GM21423 (cell line): ENCODE measurements around the gene ANKRD36.
A peak's percentile ranks its signal among the peaks of the same experiment; 100 is the strongest.
"Not testable (repeated sequence)": the region's sequence is repeated elsewhere in the genome, so short reads cannot be mapped to it uniquely, and the experiment has no call there.

ENCODE experiments used
- ATAC-seq: cut with Tn5 transposase; IDR thresholded peaks from one replicate; pipeline ENCODE4 v1.9.1; 2021; ENCODE audit warnings: mild to moderate bottlenecking, moderate library complexity; ENCODE audit not compliant: unreplicated experiment

Gene ANKRD36

DNA sequence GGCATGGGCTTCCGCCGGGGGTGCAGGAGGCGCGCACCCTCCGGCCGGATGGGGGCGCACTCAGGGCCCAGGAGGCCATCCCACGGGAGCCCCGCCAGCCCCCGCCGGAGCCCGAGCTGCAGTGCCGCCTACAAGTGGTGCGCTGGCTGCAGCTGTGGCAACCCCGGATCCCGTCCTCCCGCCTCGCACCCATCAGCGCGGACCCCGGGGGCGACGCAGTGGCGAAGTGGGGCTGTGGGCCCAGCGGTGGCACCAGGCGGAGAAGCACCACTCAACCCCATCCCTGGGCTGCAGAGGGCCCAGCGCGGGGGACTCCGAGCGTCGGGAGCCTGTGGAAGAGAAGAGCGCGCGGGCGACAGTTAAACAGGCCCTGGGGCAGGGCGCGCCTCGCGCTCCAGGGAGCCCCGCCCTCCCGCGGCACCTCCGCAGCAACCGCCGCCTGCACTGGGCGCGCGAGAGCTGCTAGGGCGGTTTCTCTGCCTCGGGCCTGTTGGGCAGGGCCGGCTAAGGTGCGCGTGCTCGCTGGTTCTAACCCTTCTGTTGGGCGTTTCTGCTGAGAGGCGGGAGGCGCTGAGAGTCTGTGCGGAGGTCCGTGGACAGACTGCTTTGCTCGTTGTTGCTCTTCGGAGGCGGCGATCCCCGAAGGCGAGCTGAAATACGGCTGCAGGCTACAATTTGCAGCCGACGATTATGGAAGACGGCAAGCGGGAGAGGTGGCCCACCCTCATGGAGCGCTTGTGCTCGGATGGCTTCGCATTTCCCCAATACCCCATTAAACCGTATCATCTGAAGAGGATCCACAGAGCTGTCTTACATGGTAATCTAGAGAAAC, at the start of gene ANKRD36:
Gene ANKRD36 (plus strand): TSS at position 104 of the 832 bp plus-strand sequence. CDS start 587 bp downstream, at position 691.
- peak; percentile 93 for ATAC-seq

DNA sequence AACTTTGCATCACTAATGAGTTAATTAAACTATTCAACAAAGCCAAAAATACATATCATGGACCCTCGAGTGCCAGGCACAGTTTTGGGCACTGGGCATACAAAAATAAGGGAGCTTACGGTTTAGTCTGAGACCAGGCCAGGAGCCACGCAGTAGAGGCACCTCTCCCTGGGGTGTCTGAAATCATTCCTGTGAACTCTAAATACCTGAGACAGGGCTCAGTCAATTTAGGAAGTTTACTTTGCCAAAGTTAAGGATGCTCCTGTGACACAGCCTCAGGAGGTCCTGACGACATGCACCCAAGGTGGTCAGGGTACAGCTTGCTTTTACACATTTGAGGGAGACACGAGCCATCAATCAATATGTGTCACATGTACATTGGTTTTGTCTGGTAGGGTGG, 46.9 kb upstream of the ANKRD36 start:
- ATAC-seq: not testable (repeated sequence)

DNA sequence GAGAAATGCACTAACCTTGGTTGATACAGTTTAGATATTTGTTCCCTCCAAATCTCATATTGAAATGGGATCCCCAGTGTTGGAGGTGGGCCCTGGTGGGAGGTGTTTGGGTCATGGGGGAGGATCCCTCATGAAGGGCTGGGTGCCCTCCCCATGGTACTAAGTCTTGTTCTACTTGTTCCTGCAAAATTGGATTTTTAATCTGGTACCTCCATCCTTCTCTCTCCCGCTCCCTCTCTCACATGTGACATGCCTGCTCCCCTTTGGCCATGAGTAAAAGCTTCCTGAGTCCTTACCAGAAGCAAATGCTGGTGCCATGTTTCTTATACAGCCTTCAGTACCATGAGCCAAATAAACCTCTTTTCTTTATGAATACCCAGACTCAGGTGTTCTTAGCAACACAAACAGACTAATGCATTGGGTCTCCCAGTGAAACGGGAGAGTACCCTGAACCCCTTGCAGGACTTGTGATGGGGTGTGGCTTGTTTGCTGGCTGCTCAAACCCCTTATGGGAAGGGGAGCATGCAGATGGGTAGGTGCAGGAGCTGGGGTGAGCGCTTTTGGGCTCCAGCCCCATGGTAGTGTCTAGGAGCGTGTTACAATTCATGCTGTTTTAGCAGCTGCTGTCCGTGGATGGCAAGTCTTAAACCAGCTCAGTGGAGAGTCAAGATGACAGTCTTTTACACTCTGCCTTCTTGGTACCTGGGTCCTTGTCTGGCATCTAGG, 45.5 kb upstream of the ANKRD36 start:
- ATAC-seq: no peak

DNA sequence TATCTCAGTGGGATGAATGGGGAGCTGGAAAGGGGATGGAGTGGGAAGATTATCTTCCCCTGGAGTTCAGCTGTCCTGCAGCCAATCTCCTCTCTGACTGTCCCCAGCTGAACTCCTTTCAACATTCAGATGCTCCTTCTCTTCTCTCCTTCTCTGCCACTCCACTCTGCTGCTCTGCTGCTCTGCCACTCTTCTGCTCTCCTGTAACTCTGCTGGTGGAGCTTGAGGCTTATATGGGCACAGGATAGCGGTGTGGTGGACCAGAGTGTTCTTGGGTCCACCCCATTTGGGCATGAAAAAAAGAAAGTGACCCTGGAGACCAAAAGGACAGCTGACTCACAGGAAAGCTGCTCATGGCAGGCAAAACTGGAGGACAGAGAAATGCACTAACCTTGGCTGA, 44.9 kb upstream of the ANKRD36 start:
- ATAC-seq: no peak

DNA sequence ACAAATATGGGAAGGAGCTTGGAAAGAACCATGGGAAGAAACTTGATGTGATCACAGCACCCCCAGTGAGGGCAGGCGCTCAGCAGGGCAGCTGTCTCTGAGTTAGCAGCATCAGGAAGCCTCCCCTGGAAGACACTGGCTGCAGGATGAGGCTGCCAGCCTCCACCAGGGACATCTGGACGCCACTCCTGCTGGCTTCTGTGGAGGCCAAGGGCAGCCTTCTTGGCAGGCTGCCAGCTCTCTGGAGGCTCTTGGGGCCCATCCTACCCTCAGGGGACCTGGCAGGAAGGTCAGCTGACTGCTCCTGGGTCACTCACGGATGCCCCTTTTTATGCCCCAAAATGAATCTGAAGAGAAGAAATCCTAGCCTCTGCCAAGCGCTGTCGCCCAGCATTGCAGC, 44.2 kb upstream of the ANKRD36 start:
- not testable (repeated sequence) for ATAC-seq

- ATAC-seq: not testable (repeated sequence)
These were observed 42.0 kb upstream of the ANKRD36 start for GRCh38 chr2:97070915-97071314.

GRCh38 chr2:97077213-97077612, 35.7 kb upstream of the ANKRD36 start:
- ATAC-seq: not testable (repeated sequence)

GRCh38 chr2:97080855-97081254, 32.1 kb upstream of the ANKRD36 start:
- not testable (repeated sequence) for ATAC-seq

DNA sequence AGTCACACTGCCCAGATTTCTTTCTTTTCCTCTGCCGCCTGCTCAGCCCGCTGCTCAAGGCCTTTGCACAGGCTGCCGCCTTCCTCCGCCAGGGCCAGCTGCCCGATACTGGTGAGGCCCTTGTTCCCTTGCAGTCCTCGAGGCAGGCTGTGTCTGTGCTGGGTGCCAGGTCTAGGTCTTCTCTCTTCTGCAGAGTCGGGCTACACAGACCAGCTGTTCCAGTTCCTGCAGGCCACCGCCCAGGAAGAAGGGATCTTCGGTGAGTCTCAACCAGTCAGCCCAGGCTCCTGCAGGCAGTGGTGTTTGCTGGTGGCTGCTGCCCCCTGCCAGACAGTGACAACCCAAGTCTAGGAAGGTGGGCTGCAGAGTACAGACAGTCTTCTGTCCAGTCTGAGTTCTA, 30.7 kb upstream of the ANKRD36 start:
- ATAC-seq: not testable (repeated sequence)

DNA sequence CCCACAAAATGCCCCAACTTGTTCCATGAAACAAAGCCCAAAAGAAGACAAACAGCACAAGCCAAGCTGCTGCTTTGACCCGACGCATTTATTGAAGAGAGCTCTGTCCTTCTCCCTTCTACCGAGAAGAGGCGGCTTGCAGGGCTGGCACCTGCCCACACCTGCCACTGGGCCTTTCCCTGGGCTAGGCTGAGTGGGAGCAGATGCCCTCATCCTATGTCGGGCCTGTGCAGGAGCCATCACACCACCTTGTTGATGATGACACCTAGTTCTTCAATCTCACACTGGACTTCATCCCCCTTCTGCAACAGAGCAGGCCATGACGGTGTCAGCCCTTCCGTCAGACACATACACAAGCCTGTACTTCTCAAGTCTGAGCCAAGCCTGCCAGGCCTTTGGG, 29.4 kb upstream of the ANKRD36 start:
- ATAC-seq: not testable (repeated sequence)

GRCh38 chr2:97085093-97085492, 27.9 kb upstream of the ANKRD36 start:
- ATAC-seq: not testable (repeated sequence)

- ATAC-seq: not testable (repeated sequence)
These were observed 24.2 kb upstream of the ANKRD36 start for GRCh38 chr2:97088706-97089105.

- ATAC-seq: not testable (repeated sequence)
These were observed 20.0 kb upstream of the ANKRD36 start for GRCh38 chr2:97092946-97093345.

GRCh38 chr2:97093983-97094771, 18.8 kb upstream of the ANKRD36 start:
- ATAC-seq: peak; percentile 23

DNA sequence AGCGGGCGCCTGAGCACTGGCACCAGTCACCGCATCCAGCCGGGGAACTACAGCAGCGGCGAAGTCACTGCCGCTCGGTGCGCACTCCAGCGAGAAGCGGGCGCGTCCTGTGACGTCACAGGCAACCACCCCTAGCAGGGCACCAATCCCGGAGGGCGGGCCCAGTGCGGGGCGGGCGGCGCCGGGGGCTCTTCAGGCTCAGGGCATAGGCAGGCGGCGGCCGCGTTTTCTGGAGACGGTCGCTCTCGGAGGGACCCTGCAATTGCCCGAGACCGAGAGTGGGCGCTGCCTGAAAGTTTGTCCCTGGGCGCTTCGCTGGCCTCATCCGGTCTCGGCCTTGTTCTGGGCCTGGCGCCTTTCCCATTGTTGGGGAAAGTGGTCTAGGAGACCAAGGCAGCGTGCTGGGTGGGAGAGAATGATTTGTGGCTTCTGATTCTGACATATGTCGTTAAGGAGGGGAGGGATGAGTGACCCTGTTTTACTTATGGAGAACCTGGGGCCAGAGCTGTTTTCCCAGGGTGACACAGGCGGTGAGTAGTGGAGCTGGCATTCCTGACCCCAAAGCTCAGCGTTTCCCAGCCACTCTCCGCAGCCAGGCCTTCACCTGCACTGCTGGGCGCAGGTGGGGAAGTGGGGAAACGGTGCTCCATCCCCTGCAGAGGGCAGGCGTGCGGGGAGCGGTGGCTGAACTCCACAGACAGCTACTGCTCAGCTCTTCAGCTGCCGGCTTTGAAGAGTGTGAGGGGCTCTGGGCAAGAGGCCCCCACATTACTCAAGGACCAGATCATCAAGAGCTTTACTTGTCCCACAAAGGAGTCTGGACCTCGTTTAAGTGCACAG, 18.0 kb upstream of the ANKRD36 start, which contains the start of gene FAHD2B:
Gene FAHD2B (minus strand): TSS at position 111 of the 840 bp plus-strand sequence. CDS start 3,176 bp downstream, outside the sequence.
- ATAC-seq: peak; percentile 76

DNA sequence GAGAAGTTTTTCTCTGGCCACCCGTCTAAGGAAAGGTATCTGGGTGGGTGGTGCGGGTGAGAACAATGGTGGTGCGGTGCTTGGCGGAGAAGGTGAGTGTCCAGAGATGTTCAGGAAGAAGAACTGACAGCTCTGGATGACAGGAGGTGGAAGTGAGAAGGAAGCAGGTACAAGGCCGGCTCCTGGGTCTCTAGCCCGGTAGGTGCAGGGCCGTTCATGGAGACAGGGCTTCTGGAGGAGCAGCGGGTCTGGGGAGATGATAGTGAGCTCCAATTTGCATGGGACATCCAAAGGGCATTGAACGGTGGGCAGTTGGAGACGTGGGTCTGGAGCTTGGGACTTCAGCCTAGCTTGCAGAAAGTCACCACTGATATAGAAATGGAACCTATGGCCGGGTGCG, 17.3 kb upstream of the ANKRD36 start:
- no peak for ATAC-seq

- not testable (repeated sequence) for ATAC-seq
These were observed 14.1 kb upstream of the ANKRD36 start for GRCh38 chr2:97098786-97099372.

DNA sequence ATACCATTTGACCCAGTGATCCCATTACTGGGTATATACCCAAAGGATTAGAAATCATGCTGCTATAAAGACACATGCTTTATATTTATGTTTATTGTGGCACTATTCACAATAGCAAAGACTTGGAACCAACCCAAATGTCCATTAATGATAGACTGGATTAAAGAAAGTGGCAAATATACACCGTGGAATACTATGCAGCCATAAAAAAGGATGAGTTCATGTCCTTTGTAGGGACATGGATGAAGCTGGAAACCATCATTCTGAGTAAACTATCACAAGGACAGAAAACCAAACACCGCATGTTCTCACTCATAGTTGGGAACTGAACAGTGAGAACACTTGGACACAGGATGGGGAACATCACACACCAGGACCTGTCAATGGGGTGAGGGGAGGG, 6.1 kb upstream of the ANKRD36 start:
- ATAC-seq: not testable (repeated sequence)

DNA sequence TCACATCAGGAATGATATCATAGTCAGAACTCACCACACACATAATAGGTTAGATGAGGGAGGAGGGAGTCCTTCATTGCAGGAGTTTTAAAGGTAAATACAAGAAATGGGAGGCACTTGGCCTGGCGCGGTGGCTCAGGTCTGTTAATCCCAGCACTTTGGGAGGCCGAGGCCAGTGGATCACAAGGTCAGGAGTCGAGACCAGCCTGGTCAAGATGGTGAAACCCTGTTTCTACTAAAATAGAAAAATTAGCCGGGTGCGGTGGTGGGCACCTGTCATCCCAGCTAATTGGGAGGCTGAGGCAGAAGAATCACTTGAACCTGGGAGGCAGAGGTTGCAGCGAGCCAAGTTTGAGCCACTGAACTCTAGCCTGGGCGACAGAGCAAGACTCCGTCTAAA, 1.7 kb upstream of the ANKRD36 start:
- ATAC-seq: not testable (repeated sequence)
